ENCODE data around the gene CCDC81. TPM values are rescaled to one million over a fixed set of nuclear protein-coding genes. Genes with fewer than 3 reads are reported as not detected.

CCDC81 gene
- total RNA-seq, 1 donor from 2014 or later = 1.4 TPM

- Mint-ChIP-seq H3K36me3 (ENCODE audit: unreplicated experiment) (peaks cover 7% of the 10 kb centered on the region), H3K9me3 (ENCODE audit: unreplicated experiment) (no peaks in the 10 kb centered on the region), H3K27ac (ENCODE audit: unreplicated experiment) (no peak overlapping the region)
Observed at GRCh38 chr11:86469491-86470388, 95.1 kb downstream of the CCDC81 start.

More at GRCh38 chr11:86469491-86470388, 95.1 kb downstream of the CCDC81 start:
- no peak for TF ChIP-seq CTCF (IDR thresholded peaks at IDR 0.05)
- H3K27me3 Mint-ChIP-seq (ENCODE audit: unreplicated experiment) = no peaks in the 10 kb centered on the region
- H3K4me3 Mint-ChIP-seq (ENCODE audit: unreplicated experiment) = no peak overlapping the region
- no peak for DNase-seq (ENCODE audit: extremely low spot score, unreplicated experiment)
- peaks cover 59% of the 10 kb centered on the region for H3K4me1 Mint-ChIP-seq (ENCODE audit: unreplicated experiment)

Other genes starting within 250 kb of the CCDC81 start
- 16.5 and 18.5 TPM in 2 replicates for gene EED, start 130.1 kb upstream of the CCDC81 start, total RNA-seq
- 33.6 and 38.8 TPM in 2 replicates for gene HIKESHI, start 72.6 kb upstream of the CCDC81 start, total RNA-seq